Measurements from ENCODE around the gene MAPK7.

- TF ChIP-seq ESRRA (IDR thresholded peaks at IDR 0.05; ENCODE audit: low read length), result no peak
- TF ChIP-seq CTCF (IDR thresholded peaks at IDR 0.05 in 2 of 3, conservative IDR thresholded peaks at IDR 0.05 in 1 of 3; ENCODE audit: control insufficient read depth in 2 of 3, extremely low read depth in 1 of 3, insufficient read depth in 1 of 3, low read depth in 3 of 3, low read length in 3 of 3), result no peak
- no peak for TF ChIP-seq POLR2AphosphoS5 (IDR thresholded peaks at IDR 0.05; ENCODE audit: low read length)
- TF ChIP-seq EED (IDR thresholded peaks at IDR 0.05; ENCODE audit: low read depth), result no peak
- TF ChIP-seq POLR2A (IDR thresholded peaks at IDR 0.05; ENCODE audit: low read depth, low read length), result no peak
Observed at GRCh38 chr17:19366637-19366972, 11.7 kb upstream of the MAPK7 start.
